Liver (tissue), 9 donors: ENCODE results near the gene RAI1. TPM values are rescaled to one million over a fixed set of nuclear protein-coding genes. Genes with fewer than 3 reads are reported as not detected.

Experiments used
- DNase-seq: peaks from one replicate; pipeline ENCODE4 v3.0.0-alpha.2; 2017; ENCODE audit warnings: low spot score
- H3K27ac ChIP-seq, 2 donors: one replicate each; pipeline ENCODE4 v1.7.0; 2013; ENCODE audit warnings: inconsistent platforms in 2 of 2, low read length in 2 of 2, control low read depth in 1 of 2, low read depth in 1 of 2, mild to moderate bottlenecking in 1 of 2
- H3K27me3 ChIP-seq, 4 donors: one replicate each; pipeline versions ENCODE4 v1.6.1 to v1.7.0; 2013; ENCODE audit warnings: low read length in 3 of 4, inconsistent platforms in 1 of 4, mild to moderate bottlenecking in 1 of 4, moderate library complexity in 1 of 4; ENCODE audit not compliant: control insufficient read depth in 4 of 4, insufficient read depth in 4 of 4
- H3K36me3 ChIP-seq, 4 donors: one replicate each; pipeline versions ENCODE4 v1.6.1 to v1.7.0; 2013; ENCODE audit warnings: low read length in 3 of 4, mild to moderate bottlenecking in 3 of 4, low read depth in 1 of 4, moderate library complexity in 1 of 4; ENCODE audit not compliant: control insufficient read depth in 4 of 4, insufficient read depth in 3 of 4
- H3K4me1 ChIP-seq, 4 donors: one replicate each; pipeline versions ENCODE4 v1.6.1 to v1.7.0; 2013; ENCODE audit warnings: low read length in 3 of 4, mild to moderate bottlenecking in 3 of 4, moderate library complexity in 1 of 4; ENCODE audit not compliant: control insufficient read depth in 4 of 4, insufficient read depth in 4 of 4
- H3K4me3 ChIP-seq, 3 donors: one replicate each; pipeline versions ENCODE4 v1.6.1 to v1.7.0; 2013; ENCODE audit warnings: low read length in 3 of 3, control low read depth in 1 of 3, low read depth in 1 of 3, mild to moderate bottlenecking in 1 of 3
- H3K9ac ChIP-seq, 2 donors: one replicate each; pipeline ENCODE4 v1.7.0; 2013; ENCODE audit warnings: low read length in 2 of 2, mild to moderate bottlenecking in 2 of 2, moderate library complexity in 2 of 2, control low read depth in 1 of 2, low read depth in 1 of 2
- H3K9me3 ChIP-seq, 4 donors: one replicate each; pipeline versions ENCODE4 v1.6.1 to v1.7.0; 2013; ENCODE audit warnings: low read length in 3 of 4; ENCODE audit not compliant: control insufficient read depth in 4 of 4
- CTCF ChIP-seq: fragments of 150-350 bp; IDR thresholded peaks from 2 replicates; pipeline ENCODE4 v1.5.1; 2017; ENCODE audit warnings: improper control_type of control experiment, low read depth, low read length; ENCODE audit not compliant: missing input control
- EGR1 ChIP-seq, 2 donors: IDR thresholded peaks; 2 replicates each; pipeline ENCODE4 v1.6.1; 2016 to 2018; ENCODE audit warnings: antibody characterized with exemption in 2 of 2, low read depth in 2 of 2
- FOXA1 ChIP-seq: IDR thresholded peaks from 2 replicates; pipeline ENCODE4 v1.6.1; 2016; ENCODE audit warnings: antibody characterized with exemption
- FOXA2 ChIP-seq: IDR thresholded peaks from 2 replicates; pipeline ENCODE4 v1.6.1; 2016; ENCODE audit warnings: antibody characterized with exemption
- GABPA ChIP-seq, 2 donors: IDR thresholded peaks in 1 of 2; conservative IDR thresholded peaks in 1 of 2; 2 replicates each; pipeline ENCODE4 v1.6.1; 2016; ENCODE audit warnings: antibody characterized with exemption in 2 of 2, mild to moderate bottlenecking in 1 of 2, moderate library complexity in 1 of 2
- HNF4A ChIP-seq, 2 donors: conservative IDR thresholded peaks; 2 replicates each; pipeline ENCODE4 v1.6.1; 2016; ENCODE audit warnings: antibody characterized with exemption in 2 of 2, mild to moderate bottlenecking in 2 of 2
- HNF4G ChIP-seq: IDR thresholded peaks from 2 replicates; pipeline ENCODE4 v1.6.1; 2016; ENCODE audit warnings: antibody characterized with exemption
- JUND ChIP-seq, 2 donors: IDR thresholded peaks; 2 replicates each; pipeline ENCODE4 v1.6.1; 2016; ENCODE audit warnings: antibody characterized with exemption in 2 of 2
- MAX ChIP-seq: IDR thresholded peaks from 2 replicates; pipeline ENCODE4 v1.6.1; 2016; ENCODE audit warnings: antibody characterized with exemption
- NR2F2 ChIP-seq: IDR thresholded peaks from 2 replicates; pipeline ENCODE4 v1.6.1; 2016; ENCODE audit warnings: antibody characterized with exemption
- RAD21 ChIP-seq, 2 donors: IDR thresholded peaks; 2 replicates each; pipeline ENCODE4 v1.6.1; 2016; ENCODE audit warnings: antibody characterized with exemption in 2 of 2, mild to moderate bottlenecking in 2 of 2
- REST ChIP-seq: IDR thresholded peaks from 2 replicates; pipeline ENCODE4 v1.6.1; 2016; ENCODE audit warnings: antibody characterized with exemption, mild to moderate bottlenecking
- RXRA ChIP-seq, 2 donors: IDR thresholded peaks; 2 replicates each; pipeline ENCODE4 v1.6.1; 2017 to 2018; ENCODE audit warnings: antibody characterized with exemption in 2 of 2, mild to moderate bottlenecking in 1 of 2
- SP1 ChIP-seq: IDR thresholded peaks from 2 replicates; pipeline ENCODE4 v1.6.1; 2018; ENCODE audit warnings: antibody characterized with exemption, mild to moderate bottlenecking
- TAF1 ChIP-seq: conservative IDR thresholded peaks from 2 replicates; pipeline ENCODE4 v1.6.1; 2016; ENCODE audit warnings: antibody characterized with exemption, mild to moderate bottlenecking
- YY1 ChIP-seq: IDR thresholded peaks from 2 replicates; pipeline ENCODE4 v1.6.1; 2016; ENCODE audit warnings: antibody characterized with exemption, mild to moderate bottlenecking
- WGBS: extraction: QIAGEN DNeasy Blood & Tissue Kit; methylation state at CpG from one replicate; pipeline ENCODE4 v1.1.7; 2013; 5-methylcytosine and 5-hydroxymethylcytosine counted together
- polyA plus RNA-seq, 2 donors: library from polyadenylated mRNA; stranded (reverse) in 1 of 2; unstranded in 1 of 2; fragments of 200-250 nt in 1 of 2; fragments of >200 nt in 1 of 2; fragmentation: Nextera tagmentation in 1 of 2; extraction: Ambion mirVana in 1 of 2; gene quantifications; one replicate each; pipeline versions ENCODE4 v1.2.1 to v1.2.3, GENCODE V29; 2013 to 2015
- total RNA-seq, 2 donors: library from RNA; depleted of rRNA; stranded (reverse); fragments of >200 nt; gene quantifications; one replicate each; pipeline ENCODE4 v1.2.3, GENCODE V29; 2014
- TF ChIP-seq, protein P1 (sequence below): IDR thresholded peaks from 2 replicates; pipeline ENCODE4 v1.6.1; 2016; ENCODE audit warnings: antibody characterized with exemption
- TF ChIP-seq, protein P2 (sequence below): IDR thresholded peaks from 2 replicates; pipeline ENCODE4 v1.6.1; 2016; ENCODE audit warnings: antibody characterized with exemption
- donor health status: healthy.
- donor health status: healthy.
- donor health status: healthy.
- donor health status: healthy.
- donor health status: healthy.

The RAI1 gene
- total and polyA plus RNA-seq, 4 donors = 0.57 to 7.6 (median 5.3) TPM

GRCh38 chr17:17666111-17666714 lies 15.0 kb upstream of the RAI1 start:
- no peaks in the 10 kb centered on the region for H3K9me3 ChIP-seq

More at GRCh38 chr17:17666111-17666714, 15.0 kb upstream of the RAI1 start:
- no peak overlapping the region for H3K4me3 ChIP-seq
- TF ChIP-seq HNF4A (conservative IDR thresholded peaks at IDR 0.05) (no peak), NR2F2 (no peak), CTCF (no peak), REST (no peak), JUND (IDR thresholded peaks at IDR 0.05) (no peak), EGR1 (IDR thresholded peaks at IDR 0.05; ENCODE audit: low read depth in 2 of 2) (no peak), FOXA2 (no peak), TAF1 (no peak), YY1 (no peak), HNF4G (no peak), FOXA1 (no peak), SP1 (no peak), RXRA (IDR thresholded peaks at IDR 0.05) (no peak), GABPA (IDR thresholded peaks at IDR 0.05 in 1 of 2, conservative IDR thresholded peaks at IDR 0.05 in 1 of 2) (no peak), RAD21 (IDR thresholded peaks at IDR 0.05) (no peak), MAX (no peak)
- TF ChIP-seq, protein P1, sequence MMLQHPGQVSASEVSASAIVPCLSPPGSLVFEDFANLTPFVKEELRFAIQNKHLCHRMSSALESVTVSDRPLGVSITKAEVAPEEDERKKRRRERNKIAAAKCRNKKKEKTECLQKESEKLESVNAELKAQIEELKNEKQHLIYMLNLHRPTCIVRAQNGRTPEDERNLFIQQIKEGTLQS = no peak
- TF ChIP-seq, protein P2, sequence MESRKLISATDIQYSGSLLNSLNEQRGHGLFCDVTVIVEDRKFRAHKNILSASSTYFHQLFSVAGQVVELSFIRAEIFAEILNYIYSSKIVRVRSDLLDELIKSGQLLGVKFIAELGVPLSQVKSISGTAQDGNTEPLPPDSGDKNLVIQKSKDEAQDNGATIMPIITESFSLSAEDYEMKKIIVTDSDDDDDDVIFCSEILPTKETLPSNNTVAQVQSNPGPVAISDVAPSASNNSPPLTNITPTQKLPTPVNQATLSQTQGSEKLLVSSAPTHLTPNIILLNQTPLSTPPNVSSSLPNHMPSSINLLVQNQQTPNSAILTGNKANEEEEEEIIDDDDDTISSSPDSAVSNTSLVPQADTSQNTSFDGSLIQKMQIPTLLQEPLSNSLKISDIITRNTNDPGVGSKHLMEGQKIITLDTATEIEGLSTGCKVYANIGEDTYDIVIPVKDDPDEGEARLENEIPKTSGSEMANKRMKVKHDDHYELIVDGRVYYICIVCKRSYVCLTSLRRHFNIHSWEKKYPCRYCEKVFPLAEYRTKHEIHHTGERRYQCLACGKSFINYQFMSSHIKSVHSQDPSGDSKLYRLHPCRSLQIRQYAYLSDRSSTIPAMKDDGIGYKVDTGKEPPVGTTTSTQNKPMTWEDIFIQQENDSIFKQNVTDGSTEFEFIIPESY = no peak
- no peak for DNase-seq
- no peak overlapping the region for H3K27ac ChIP-seq
- H3K36me3 ChIP-seq = no peaks in the 10 kb centered on the region
- WGBS = 84% methylated on average over 13 of the region's 13 CpGs
- H3K27me3 ChIP-seq = no peaks in the 10 kb centered on the region
- peaks cover 0 to 3% (median 0%) of the 10 kb centered on the region in 4 donors for H3K4me1 ChIP-seq
- H3K9ac ChIP-seq = no peak overlapping the region
